Measurements from ENCODE around the gene FARP1. TPM values are rescaled to one million over a fixed set of nuclear protein-coding genes. Genes with fewer than 3 reads are reported as not detected.

Gene FARP1
- total RNA-seq, 1 donor from 2014 or later: 128 TPM

- H3K9ac ChIP-seq (ENCODE audit: low read length): peak overlapping the region; percentile 58
- peaks cover 6% of the 10 kb centered on the region for H3K36me3 Mint-ChIP-seq (ENCODE audit: low read depth, unreplicated experiment)
- H4K20me1 ChIP-seq (ENCODE audit: insufficient read depth, low read length): peaks cover 47% of the 10 kb centered on the region
- no peak overlapping the region for H2AFZ ChIP-seq (ENCODE audit: low read depth, low read length)
- FAIRE-seq (no peak), DNase-seq (ENCODE audit: low read depth) (peak; percentile 86)
- TF ChIP-seq CTCF (IDR thresholded peaks at IDR 0.05; ENCODE audit: insufficient read depth, low read depth, low read length): no peak
- no peaks in the 10 kb centered on the region for H3K9me3 ChIP-seq (ENCODE audit: insufficient read depth, low read depth, low read length)
- no peak overlapping the region for H3K4me3 Mint-ChIP-seq (ENCODE audit: unreplicated experiment)
- peaks cover 2% of the 10 kb centered on the region for H3K9me3 Mint-ChIP-seq (ENCODE audit: unreplicated experiment)
- no peaks in the 10 kb centered on the region for H3K36me3 ChIP-seq (ENCODE audit: insufficient read depth, low read length)
- H3K4me3 ChIP-seq (ENCODE audit: insufficient read depth, low read depth, low read length): peak overlapping the region; percentile 26
- H3K4me2 ChIP-seq (ENCODE audit: low read length): peak overlapping the region; percentile 79
- H3K4me1 ChIP-seq (ENCODE audit: insufficient read depth, low read length): peaks cover 23% of the 10 kb centered on the region
- H3K27ac ChIP-seq (ENCODE audit: low read depth, low read length): peak overlapping the region; percentile 52
- H3K27ac Mint-ChIP-seq (ENCODE audit: unreplicated experiment): peak overlapping the region; percentile 14
- H3K27me3 Mint-ChIP-seq (ENCODE audit: low read depth, unreplicated experiment): no peaks in the 10 kb centered on the region
- no peaks in the 10 kb centered on the region for H3K27me3 ChIP-seq (ENCODE audit: insufficient read depth, low read length)
- peaks cover 73% of the 10 kb centered on the region for H3K79me2 ChIP-seq (ENCODE audit: insufficient read depth, low read length)
- H3K4me1 Mint-ChIP-seq (ENCODE audit: low read depth, unreplicated experiment): peaks cover 28% of the 10 kb centered on the region
These were observed 158.2 kb downstream of the FARP1 start for GRCh38 chr13:98300956-98301641.

- H3K27ac ChIP-seq (ENCODE audit: low read depth, low read length): peak overlapping the region; percentile 52
- H4K20me1 ChIP-seq (ENCODE audit: insufficient read depth, low read length): peaks cover 45% of the 10 kb centered on the region
- Mint-ChIP-seq H3K4me1 (ENCODE audit: low read depth, unreplicated experiment) (peaks cover 25% of the 10 kb centered on the region), H3K27ac (ENCODE audit: unreplicated experiment) (peak overlapping the region; percentile 14), H3K27me3 (ENCODE audit: low read depth, unreplicated experiment) (no peaks in the 10 kb centered on the region), H3K9me3 (ENCODE audit: unreplicated experiment) (peaks cover 2% of the 10 kb centered on the region), H3K4me3 (ENCODE audit: unreplicated experiment) (no peak overlapping the region), H3K36me3 (ENCODE audit: low read depth, unreplicated experiment) (peaks cover 6% of the 10 kb centered on the region)
- H3K4me2 ChIP-seq (ENCODE audit: low read length): peak overlapping the region; percentile 79
- TF ChIP-seq CTCF (IDR thresholded peaks at IDR 0.05; ENCODE audit: insufficient read depth, low read depth, low read length): no peak
- TF ChIP-seq EZH2 (IDR thresholded peaks at IDR 0.05; ENCODE audit: insufficient read depth, low read length): no peak
- peaks cover 72% of the 10 kb centered on the region for H3K79me2 ChIP-seq (ENCODE audit: insufficient read depth, low read length)
- DNase-seq (ENCODE audit: low read depth): peak; percentile 65
- H3K36me3 ChIP-seq (ENCODE audit: insufficient read depth, low read length): no peaks in the 10 kb centered on the region
- peak overlapping the region; percentile 58 for H3K9ac ChIP-seq (ENCODE audit: low read length)
- FAIRE-seq: no peak
- peak overlapping the region; percentile 26 for H3K4me3 ChIP-seq (ENCODE audit: insufficient read depth, low read depth, low read length)
- peaks cover 23% of the 10 kb centered on the region for H3K4me1 ChIP-seq (ENCODE audit: insufficient read depth, low read length)
- no peaks in the 10 kb centered on the region for H3K27me3 ChIP-seq (ENCODE audit: insufficient read depth, low read length)
- no peaks in the 10 kb centered on the region for H3K9me3 ChIP-seq (ENCODE audit: insufficient read depth, low read depth, low read length)
- no peak overlapping the region for H2AFZ ChIP-seq (ENCODE audit: low read depth, low read length)
These were observed 158.8 kb downstream of the FARP1 start for GRCh38 chr13:98301721-98302120.

- TF ChIP-seq CTCF (IDR thresholded peaks at IDR 0.05; ENCODE audit: insufficient read depth, low read depth, low read length) (no peak), EZH2 (IDR thresholded peaks at IDR 0.05; ENCODE audit: insufficient read depth, low read length) (no peak)
- Histone ChIP-seq H3K4me1 (ENCODE audit: insufficient read depth, low read length) (peaks cover 23% of the 10 kb centered on the region), H3K79me2 (ENCODE audit: insufficient read depth, low read length) (peaks cover 67% of the 10 kb centered on the region), H3K27me3 (ENCODE audit: insufficient read depth, low read length) (no peaks in the 10 kb centered on the region), H3K36me3 (ENCODE audit: insufficient read depth, low read length) (no peaks in the 10 kb centered on the region), H3K4me2 (ENCODE audit: low read length) (no peak overlapping the region), H3K4me3 (ENCODE audit: insufficient read depth, low read depth, low read length) (no peak overlapping the region), H3K27ac (ENCODE audit: low read depth, low read length) (no peak overlapping the region), H3K9me3 (ENCODE audit: insufficient read depth, low read depth, low read length) (no peaks in the 10 kb centered on the region), H2AFZ (ENCODE audit: low read depth, low read length) (no peak overlapping the region), H4K20me1 (ENCODE audit: insufficient read depth, low read length) (peaks cover 29% of the 10 kb centered on the region), H3K9ac (ENCODE audit: low read length) (no peak overlapping the region)
- no peak overlapping the region for H3K4me3 Mint-ChIP-seq (ENCODE audit: unreplicated experiment)
- H3K27me3 Mint-ChIP-seq (ENCODE audit: low read depth, unreplicated experiment): no peaks in the 10 kb centered on the region
- H3K27ac Mint-ChIP-seq (ENCODE audit: unreplicated experiment): no peak overlapping the region
- DNase-seq (ENCODE audit: low read depth) (no peak), FAIRE-seq (no peak)
- peaks cover 34% of the 10 kb centered on the region for H3K4me1 Mint-ChIP-seq (ENCODE audit: low read depth, unreplicated experiment)
- H3K9me3 Mint-ChIP-seq (ENCODE audit: unreplicated experiment): peaks cover 2% of the 10 kb centered on the region
- H3K36me3 Mint-ChIP-seq (ENCODE audit: low read depth, unreplicated experiment): peaks cover 6% of the 10 kb centered on the region
These were observed 161.0 kb downstream of the FARP1 start for GRCh38 chr13:98303858-98304257.

Data from astrocyte (in vitro differentiated cells and primary cell).